Panc1 (cell line): ENCODE results near the gene HMGCS2. TPM values are rescaled to one million over a fixed set of nuclear protein-coding genes. Genes with fewer than 3 reads are reported as not detected.

ENCODE experiments used
- ATAC-seq: fragments of 200-7000 bp; cut with Tn5 transposase; 2 replicates; pipeline ENCODE4 v1.9.1; 2020; ENCODE audit warnings: mild to moderate bottlenecking, moderate library complexity
- BruUV-seq: library from RNA; stranded (reverse); fragments of 400-500 nt; replicated peaks from 2 replicates; lab custom pipeline; 2021; lab: Mats Ljungman, UMichigan
- CTCF ChIA-PET: fragments of 300-600 bp; sonication (Branson Sonifier 250); formaldehyde crosslinking; loops from one replicate; lab custom pipeline; 2022; ENCODE audit warnings: antibody characterized with exemption; lab: Charles Lee
- POLR2A ChIA-PET: fragments of 300-600 bp; sonication (Branson Sonifier 250); formaldehyde crosslinking; loops from one replicate; lab custom pipeline; 2022; ENCODE audit warnings: antibody characterized with exemption; lab: Charles Lee
- DNase-seq: peaks from one replicate; pipeline ENCODE4 v3.0.0-alpha.2; 2010; ENCODE audit warnings: low read depth, low spot score
- H3K27ac ChIP-seq: 2 replicates; pipeline ENCODE4 v1.5.1; 2011; ENCODE audit warnings: mild to moderate bottlenecking, low read length, inconsistent platforms
- H3K27me3 ChIP-seq: fragments of 200-500 bp; sonication (Bioruptor generic); 2 replicates; pipeline ENCODE4 v1.6.0; 2014; ENCODE audit warnings: low read length, inconsistent platforms; ENCODE audit not compliant: control insufficient read depth, insufficient read depth
- H3K36me3 ChIP-seq: fragments of 200-500 bp; sonication (Bioruptor generic); 2 replicates; pipeline ENCODE4 v1.5.1; 2014; ENCODE audit warnings: inconsistent platforms, mild to moderate bottlenecking, low read length, moderate library complexity; ENCODE audit not compliant: control insufficient read depth, insufficient read depth
- H3K4me1 ChIP-seq: 2 replicates; pipeline ENCODE4 v1.5.1; 2011; ENCODE audit warnings: inconsistent platforms, mild to moderate bottlenecking, low read length, moderate library complexity; ENCODE audit not compliant: control insufficient read depth, insufficient read depth
- H3K4me3 ChIP-seq, 2 experiments: 2 replicates each; pipeline ENCODE4 v1.5.1; 2011 to 2012; ENCODE audit warnings: low read depth in 2 of 2, low read length in 2 of 2, mild to moderate bottlenecking in 2 of 2, inconsistent platforms in 1 of 2, moderate library complexity in 1 of 2
- H3K9me3 ChIP-seq: fragments of 200-500 bp; sonication (Bioruptor generic); 2 replicates; pipeline ENCODE4 v1.5.1; 2014; ENCODE audit warnings: low read depth, mild to moderate bottlenecking, inconsistent platforms, low read length, moderate library complexity; ENCODE audit not compliant: control insufficient read depth, insufficient read depth
- CTCF ChIP-seq: fragments of 450-650 bp; IDR thresholded peaks from 2 replicates; pipeline ENCODE4 v1.5.1; 2017; ENCODE audit warnings: mild to moderate bottlenecking
- POLR2AphosphoS5 ChIP-seq: IDR thresholded peaks from 2 replicates; pipeline ENCODE4 v1.6.1; 2012; ENCODE audit warnings: mild to moderate bottlenecking, low read depth, low read length, moderate library complexity
- REST ChIP-seq, 2 experiments: IDR thresholded peaks; 2 replicates each; pipeline ENCODE4 v1.6.1; 2011 to 2012; ENCODE audit warnings: low read depth in 2 of 2, control low read depth in 1 of 2, low read length in 1 of 2, mild to moderate bottlenecking in 1 of 2, moderate library complexity in 1 of 2; ENCODE audit not compliant: insufficient read depth in 1 of 2
- SIN3A ChIP-seq: IDR thresholded peaks from 2 replicates; pipeline ENCODE4 v1.6.1; 2012; ENCODE audit warnings: low read depth, mild to moderate bottlenecking, low read length, moderate library complexity, borderline replicate concordance; ENCODE audit not compliant: insufficient read depth
- TCF7L2 ChIP-seq: IDR thresholded peaks from 2 replicates; pipeline ENCODE4 v1.6.1; 2011; ENCODE audit warnings: mild to moderate bottlenecking, low read depth, low read length, inconsistent platforms
- in situ Hi-C: cut with HindIII; loops from 2 replicates; pipeline ENCODE4 v1.10.0; 2016; ENCODE audit warnings: low sequenced_read_pairs, low pct_unique_long_range_greater_than_20kb
- intact Hi-C: fragments of 100-400 bp; cut with micrococcal nuclease; formaldehyde crosslinking; loops from one replicate; pipeline ENCODE4 v1.10.0; 2022; ENCODE audit not compliant: unreplicated experiment
- total RNA-seq: library from RNA; stranded (reverse); gene quantifications from one replicate; pipeline ENCODE4 v1.2.1, GENCODE V29; 2021; ENCODE audit not compliant: unreplicated experiment

Gene HMGCS2
- total RNA-seq, 1 experiment from 2014 or later, result 0.33 TPM

- Histone ChIP-seq H3K4me3 (no peak overlapping the region), H3K9me3 (no peaks in the 10 kb centered on the region; the same call in 1 of the 2 replicates), H3K4me1 (no peaks in the 10 kb centered on the region), H3K36me3 (no peaks in the 10 kb centered on the region), H3K27ac (no peak overlapping the region), H3K27me3 (peaks cover 15% of the 10 kb centered on the region)
- intact Hi-C loops, result no loop called here
- no TSS peak for BruUV-seq
- ChIA-PET CTCF (no interaction called here), POLR2A (no interaction called here)
- DNase-seq, result no peak
- no peak for ATAC-seq
- TF ChIP-seq CTCF, result no peak
- TF ChIP-seq TCF7L2, result no peak
- TF ChIP-seq SIN3A, result no peak
- TF ChIP-seq POLR2AphosphoS5, result no peak
- TF ChIP-seq REST (IDR thresholded peaks at IDR 0.05; ENCODE audit: insufficient read depth in 1 of 2, low read depth in 2 of 2, low read length in 1 of 2), result no peak
- in situ Hi-C loops, result no loop called here
Observed at GRCh38 chr1:119700326-119700725, 68.4 kb downstream of the HMGCS2 start.

Other genes starting within 250 kb of the HMGCS2 start
- 7.1 TPM for gene ZNF697, start 120.6 kb downstream of the HMGCS2 start, total RNA-seq
- gene PHGDH, start 57.0 kb downstream of the HMGCS2 start, total RNA-seq, result 82.0 TPM
- not detected for gene REG4, start 42.6 kb upstream of the HMGCS2 start, total RNA-seq
- not detected for gene ADAM30, start 127.6 kb upstream of the HMGCS2 start, total RNA-seq